ENCODE measurements around the gene PRR5L.

Gene PRR5L

GRCh38 chr11:36452961-36453360 lies 156.9 kb downstream of the PRR5L start:
- H3K4me1 ChIP-seq (ENCODE audit: control insufficient read depth, insufficient read depth, low read length): peaks cover 49% of the 10 kb centered on the region
- no peaks in the 10 kb centered on the region for H3K9me3 ChIP-seq (replicated peaks; ENCODE audit: low read length)
- H3K36me3 ChIP-seq (ENCODE audit: insufficient read depth, low read length): no peaks in the 10 kb centered on the region
- H3K9ac ChIP-seq (ENCODE audit: low read depth, low read length): no peak overlapping the region
- no peaks in the 10 kb centered on the region for H3K27me3 ChIP-seq (ENCODE audit: control insufficient read depth, insufficient read depth, low read length)
- H3K4me2 ChIP-seq (ENCODE audit: low read length): no peak overlapping the region
- H3K4me3 ChIP-seq (ENCODE audit: low read length): no peak overlapping the region

GRCh38 chr11:36453678-36454077 lies 157.6 kb downstream of the PRR5L start:
- Histone ChIP-seq H3K9me3 (replicated peaks; ENCODE audit: low read length) (no peaks in the 10 kb centered on the region), H3K9ac (ENCODE audit: low read depth, low read length) (no peak overlapping the region), H3K27me3 (ENCODE audit: control insufficient read depth, insufficient read depth, low read length) (no peaks in the 10 kb centered on the region), H3K36me3 (ENCODE audit: insufficient read depth, low read length) (no peaks in the 10 kb centered on the region), H3K4me1 (ENCODE audit: control insufficient read depth, insufficient read depth, low read length) (peaks cover 49% of the 10 kb centered on the region), H3K4me3 (ENCODE audit: low read length) (no peak overlapping the region), H3K4me2 (ENCODE audit: low read length) (no peak overlapping the region)

GRCh38 chr11:36454551-36454940 lies 158.5 kb downstream of the PRR5L start:
- no peaks in the 10 kb centered on the region for H3K9me3 ChIP-seq (replicated peaks; ENCODE audit: low read length)
- H3K4me3 ChIP-seq (ENCODE audit: low read length): no peak overlapping the region
- no peaks in the 10 kb centered on the region for H3K36me3 ChIP-seq (ENCODE audit: insufficient read depth, low read length)
- no peaks in the 10 kb centered on the region for H3K27me3 ChIP-seq (ENCODE audit: control insufficient read depth, insufficient read depth, low read length)
- peaks cover 49% of the 10 kb centered on the region for H3K4me1 ChIP-seq (ENCODE audit: control insufficient read depth, insufficient read depth, low read length)
- peak overlapping the region; percentile 73 for H3K9ac ChIP-seq (ENCODE audit: low read depth, low read length)
- H3K4me2 ChIP-seq (ENCODE audit: low read length): no peak overlapping the region

GRCh38 chr11:36454941-36455631 lies 159.0 kb downstream of the PRR5L start:
- H3K9me3 ChIP-seq (replicated peaks; ENCODE audit: low read length): no peaks in the 10 kb centered on the region
- H3K9ac ChIP-seq (ENCODE audit: low read depth, low read length): peak overlapping the region; percentile 73
- peak overlapping the region; percentile 44 for H3K4me2 ChIP-seq (ENCODE audit: low read length)
- H3K4me1 ChIP-seq (ENCODE audit: control insufficient read depth, insufficient read depth, low read length): peaks cover 49% of the 10 kb centered on the region
- peak overlapping the region; percentile 14 for H3K4me3 ChIP-seq (ENCODE audit: low read length)
- H3K36me3 ChIP-seq (ENCODE audit: insufficient read depth, low read length): no peaks in the 10 kb centered on the region
- H3K27me3 ChIP-seq (ENCODE audit: control insufficient read depth, insufficient read depth, low read length): no peaks in the 10 kb centered on the region

- no peaks in the 10 kb centered on the region for H3K36me3 ChIP-seq (ENCODE audit: insufficient read depth, low read length)
- no peaks in the 10 kb centered on the region for H3K9me3 ChIP-seq (replicated peaks; ENCODE audit: low read length)
- peak overlapping the region; percentile 14 for H3K4me3 ChIP-seq (ENCODE audit: low read length)
- H3K4me1 ChIP-seq (ENCODE audit: control insufficient read depth, insufficient read depth, low read length): peaks cover 49% of the 10 kb centered on the region
- no peaks in the 10 kb centered on the region for H3K27me3 ChIP-seq (ENCODE audit: control insufficient read depth, insufficient read depth, low read length)
- peak overlapping the region; percentile 73 for H3K9ac ChIP-seq (ENCODE audit: low read depth, low read length)
- peak overlapping the region; percentile 44 for H3K4me2 ChIP-seq (ENCODE audit: low read length)
These were observed 159.6 kb downstream of the PRR5L start for GRCh38 chr11:36455658-36456111.

GRCh38 chr11:36456156-36456555 lies 160.1 kb downstream of the PRR5L start:
- no peaks in the 10 kb centered on the region for H3K27me3 ChIP-seq (ENCODE audit: control insufficient read depth, insufficient read depth, low read length)
- peak overlapping the region; percentile 44 for H3K4me2 ChIP-seq (ENCODE audit: low read length)
- H3K4me3 ChIP-seq (ENCODE audit: low read length): peak overlapping the region; percentile 29
- peaks cover 49% of the 10 kb centered on the region for H3K4me1 ChIP-seq (ENCODE audit: control insufficient read depth, insufficient read depth, low read length)
- H3K9ac ChIP-seq (ENCODE audit: low read depth, low read length): peak overlapping the region; percentile 73
- H3K9me3 ChIP-seq (replicated peaks; ENCODE audit: low read length): no peaks in the 10 kb centered on the region
- no peaks in the 10 kb centered on the region for H3K36me3 ChIP-seq (ENCODE audit: insufficient read depth, low read length)

GRCh38 chr11:36458129-36458915 lies 162.2 kb downstream of the PRR5L start:
- no peak overlapping the region for H3K9ac ChIP-seq (ENCODE audit: low read depth, low read length)
- no peaks in the 10 kb centered on the region for H3K36me3 ChIP-seq (ENCODE audit: insufficient read depth, low read length)
- H3K27me3 ChIP-seq (ENCODE audit: control insufficient read depth, insufficient read depth, low read length): no peaks in the 10 kb centered on the region
- no peaks in the 10 kb centered on the region for H3K9me3 ChIP-seq (replicated peaks; ENCODE audit: low read length)
- H3K4me1 ChIP-seq (ENCODE audit: control insufficient read depth, insufficient read depth, low read length): peaks cover 36% of the 10 kb centered on the region
- no peak overlapping the region for H3K4me3 ChIP-seq (ENCODE audit: low read length)
- no peak overlapping the region for H3K4me2 ChIP-seq (ENCODE audit: low read length)

- no peak overlapping the region for H3K9ac ChIP-seq (ENCODE audit: low read depth, low read length)
- no peak overlapping the region for H3K4me2 ChIP-seq (ENCODE audit: low read length)
- no peaks in the 10 kb centered on the region for H3K27me3 ChIP-seq (ENCODE audit: control insufficient read depth, insufficient read depth, low read length)
- no peaks in the 10 kb centered on the region for H3K36me3 ChIP-seq (ENCODE audit: insufficient read depth, low read length)
- peaks cover 35% of the 10 kb centered on the region for H3K4me1 ChIP-seq (ENCODE audit: control insufficient read depth, insufficient read depth, low read length)
- H3K4me3 ChIP-seq (ENCODE audit: low read length): no peak overlapping the region
- no peaks in the 10 kb centered on the region for H3K9me3 ChIP-seq (replicated peaks; ENCODE audit: low read length)
These were observed 163.0 kb downstream of the PRR5L start for GRCh38 chr11:36459046-36459445.

GRCh38 chr11:36460220-36460619 lies 164.1 kb downstream of the PRR5L start:
- no peak overlapping the region for H3K9ac ChIP-seq (ENCODE audit: low read depth, low read length)

GRCh38 chr11:36462321-36462720 lies 166.2 kb downstream of the PRR5L start:
- Histone ChIP-seq H3K4me2 (ENCODE audit: low read length) (no peak overlapping the region), H3K4me3 (ENCODE audit: low read length) (no peak overlapping the region), H3K36me3 (ENCODE audit: insufficient read depth, low read length) (no peaks in the 10 kb centered on the region), H3K9ac (ENCODE audit: low read depth, low read length) (no peak overlapping the region), H3K27me3 (ENCODE audit: control insufficient read depth, insufficient read depth, low read length) (no peaks in the 10 kb centered on the region), H3K9me3 (replicated peaks; ENCODE audit: low read length) (no peaks in the 10 kb centered on the region), H3K4me1 (ENCODE audit: control insufficient read depth, insufficient read depth, low read length) (peaks cover 8% of the 10 kb centered on the region)

More at GRCh38 chr11:36460220-36460619, 164.1 kb downstream of the PRR5L start:
- Histone ChIP-seq H3K9me3 (replicated peaks; ENCODE audit: low read length) (no peaks in the 10 kb centered on the region), H3K4me3 (ENCODE audit: low read length) (no peak overlapping the region), H3K36me3 (ENCODE audit: insufficient read depth, low read length) (no peaks in the 10 kb centered on the region), H3K4me2 (ENCODE audit: low read length) (no peak overlapping the region), H3K27me3 (ENCODE audit: control insufficient read depth, insufficient read depth, low read length) (no peaks in the 10 kb centered on the region), H3K4me1 (ENCODE audit: control insufficient read depth, insufficient read depth, low read length) (peaks cover 26% of the 10 kb centered on the region)

GRCh38 chr11:36463781-36464180 lies 167.7 kb downstream of the PRR5L start:
- no peaks in the 10 kb centered on the region for H3K36me3 ChIP-seq (ENCODE audit: insufficient read depth, low read length)
- no peaks in the 10 kb centered on the region for H3K27me3 ChIP-seq (ENCODE audit: control insufficient read depth, insufficient read depth, low read length)
- peaks cover 8% of the 10 kb centered on the region for H3K4me1 ChIP-seq (ENCODE audit: control insufficient read depth, insufficient read depth, low read length)
- H3K4me2 ChIP-seq (ENCODE audit: low read length): no peak overlapping the region
- no peaks in the 10 kb centered on the region for H3K9me3 ChIP-seq (replicated peaks; ENCODE audit: low read length)
- H3K4me3 ChIP-seq (ENCODE audit: low read length): no peak overlapping the region
- no peak overlapping the region for H3K9ac ChIP-seq (ENCODE audit: low read depth, low read length)

All from skeletal muscle satellite cell (primary cell).